Inflammatory macrophage treated with lipopolysaccharide for 1 hour (primary cell): ENCODE data around the gene FAM3A.
"Not testable (repeated sequence)": the region's sequence is repeated elsewhere in the genome, so short reads cannot be mapped to it uniquely, and the experiment has no call there.

Source experiments
- DNase-seq, 2 donors: peaks; one replicate each; pipeline ENCODE4 v3.0.0-alpha.2; 2020 to 2022

The FAM3A gene

GRCh38 chrX:154515966-154516655, at the start of gene FAM3A:
TSS of gene FAM3A (minus strand) at chrX:154516232. CDS start at chrX:154515772, 460 bp downstream.
- peak; percentile 80 to 81 for DNase-seq

- DNase-seq = not testable (repeated sequence)
Measured at GRCh38 chrX:154562295-154562694, 46.3 kb upstream of the FAM3A start.

GRCh38 chrX:154560326-154560725, 44.3 kb upstream of the FAM3A start:
- DNase-seq = not testable (repeated sequence)

GRCh38 chrX:154558896-154559295, 42.9 kb upstream of the FAM3A start:
- not testable (repeated sequence) for DNase-seq

- DNase-seq = not testable (repeated sequence)
Measured at GRCh38 chrX:154558060-154558690, 42.1 kb upstream of the FAM3A start.

GRCh38 chrX:154552112-154552806, 36.2 kb upstream of the FAM3A start:
- DNase-seq = not testable (repeated sequence)

- DNase-seq = no peak
Measured at GRCh38 chrX:154549766-154550165, 33.7 kb upstream of the FAM3A start.

GRCh38 chrX:154548028-154548316, 31.9 kb upstream of the FAM3A start:
- DNase-seq = no peak

- peak; percentile 82 to 83 for DNase-seq
Measured at GRCh38 chrX:154547245-154548027, 31.4 kb upstream of the FAM3A start, which contains the start of gene IKBKG. TSS of gene IKBKG (plus strand) at chrX:154547620. CDS start at chrX:154552003, 4,383 bp downstream.

GRCh38 chrX:154546354-154547244, 30.6 kb upstream of the FAM3A start, which contains the start of gene G6PD:
TSS of gene G6PD (minus strand) at chrX:154546846. CDS start at chrX:154546155, 691 bp downstream.
- peak; percentile 56 to 60 for DNase-seq

GRCh38 chrX:154545673-154546274, 29.7 kb upstream of the FAM3A start:
- no peak for DNase-seq

GRCh38 chrX:154542723-154543424, 26.8 kb upstream of the FAM3A start:
- peak; percentile 83 to 89 for DNase-seq

- peak; percentile 74 to 79 for DNase-seq
Measured at GRCh38 chrX:154541896-154542722, 26.1 kb upstream of the FAM3A start.

- no peak for DNase-seq
Measured at GRCh38 chrX:154541589-154541895, 25.5 kb upstream of the FAM3A start.

- DNase-seq = no peak
Measured at GRCh38 chrX:154540897-154541535, 25.0 kb upstream of the FAM3A start.

- DNase-seq = not testable (repeated sequence)
Measured at GRCh38 chrX:154540365-154540764, 24.3 kb upstream of the FAM3A start.

- DNase-seq = no peak
Measured at GRCh38 chrX:154539077-154539476, 23.0 kb upstream of the FAM3A start.

GRCh38 chrX:154535892-154536291, 19.9 kb upstream of the FAM3A start:
- DNase-seq = no peak

- peak; percentile 83 to 89 for DNase-seq
Measured at GRCh38 chrX:154534526-154535322, 18.7 kb upstream of the FAM3A start.
